ENCODE measurements around the gene CFAP46. TPM values are rescaled to one million over a fixed set of nuclear protein-coding genes. Genes with fewer than 3 reads are reported as not detected.

CFAP46 gene
- total and polyA plus RNA-seq, 4 donors: 0.33 to 0.59 (median 0.42) TPM

DNA sequence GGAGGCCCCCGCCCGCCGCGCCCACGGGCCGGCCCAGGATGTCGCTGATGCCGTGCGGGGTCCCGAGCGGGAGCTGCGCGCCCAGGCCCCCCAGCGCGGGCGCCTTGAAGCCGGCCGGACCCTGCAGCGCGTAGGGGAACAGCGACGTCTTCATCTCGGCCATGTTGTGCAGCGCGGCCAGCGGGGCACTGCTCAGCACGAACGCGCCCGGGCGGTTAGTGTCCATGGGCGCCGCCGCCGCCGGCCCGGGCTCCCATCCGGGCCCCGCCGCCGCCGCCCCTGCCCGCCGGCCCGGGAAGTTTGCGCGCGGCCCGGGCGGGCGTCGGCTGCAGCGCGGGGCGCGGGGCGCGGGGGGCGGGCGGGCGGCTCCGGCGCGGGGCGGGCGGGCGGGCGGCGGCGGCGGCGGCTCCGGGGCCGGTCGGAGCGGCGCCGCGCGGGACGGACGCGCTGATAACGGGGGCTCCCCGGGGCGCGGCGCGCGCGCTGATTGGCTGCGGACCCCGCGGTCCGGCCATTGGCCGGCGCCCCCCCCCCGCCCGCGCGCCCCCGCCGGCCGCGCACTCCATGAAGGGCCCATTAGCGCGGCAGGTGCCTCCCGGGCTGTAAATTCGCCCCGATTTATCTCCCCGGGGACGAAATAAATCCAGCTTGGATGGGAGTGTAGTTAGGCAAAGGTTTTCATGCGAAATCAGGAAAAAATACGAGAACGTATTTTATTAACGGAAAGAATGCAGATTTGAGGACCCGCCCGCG is 156.5 kb downstream of the CFAP46 start, which contains the start of gene NKX6-2:
Gene NKX6-2 (minus strand): TSS at position 425 of the 753 bp plus-strand sequence. CDS start 199 bp downstream, at position 226.
- H3K9ac ChIP-seq (ENCODE audit: low read depth in 1 of 2, low read length in 2 of 2): no peak within 1 kb of the TSS
- peak within 1 kb of the TSS in 1 of 3 donors; percentile 20 for H3K4me3 ChIP-seq (ENCODE audit: low read depth in 1 of 3, low read length in 3 of 3)
- H3K36me3 ChIP-seq (ENCODE audit: control insufficient read depth in 4 of 4, insufficient read depth in 3 of 4, low read depth in 1 of 4, low read length in 3 of 4): peaks cover 6 to 9% (median 7%) of the 10 kb centered on the region in 4 donors
- H3K27me3 ChIP-seq (ENCODE audit: control insufficient read depth in 4 of 4, insufficient read depth in 4 of 4, low read length in 3 of 4): peaks cover 0 to 54% (median 3%) of the 10 kb centered on the region in 4 donors
- 7% methylated on average over 119 of the region's 119 CpGs for WGBS
- peaks cover 2 to 22% (median 6%) of the 10 kb centered on the region in 4 donors for H3K4me1 ChIP-seq (ENCODE audit: control insufficient read depth in 4 of 4, insufficient read depth in 4 of 4, low read length in 3 of 4)
- no peak for DNase-seq (ENCODE audit: low spot score)
- H3K27ac ChIP-seq (ENCODE audit: low read depth in 1 of 2, low read length in 2 of 2): no peak within 1 kb of the TSS
- no peak for TF ChIP-seq SP1 (IDR thresholded peaks at IDR 0.05)
- TF ChIP-seq EGR1 (IDR thresholded peaks at IDR 0.05; ENCODE audit: low read depth in 2 of 2): no peak
- TF ChIP-seq ZBTB33 (IDR thresholded peaks at IDR 0.05): no peak
- no peak for TF ChIP-seq FOXA1 (IDR thresholded peaks at IDR 0.05)
- no peak for TF ChIP-seq JUND (IDR thresholded peaks at IDR 0.05)
- no peak for TF ChIP-seq NR2F2 (IDR thresholded peaks at IDR 0.05)
- TF ChIP-seq RAD21 (IDR thresholded peaks at IDR 0.05): no peak
- no peak for TF ChIP-seq TAF1 (conservative IDR thresholded peaks at IDR 0.05)
- TF ChIP-seq GABPA (IDR thresholded peaks at IDR 0.05 in 1 of 2, conservative IDR thresholded peaks at IDR 0.05 in 1 of 2): no peak
- TF ChIP-seq HNF4G (IDR thresholded peaks at IDR 0.05): no peak
- TF ChIP-seq YY1 (IDR thresholded peaks at IDR 0.05): no peak
- TF ChIP-seq REST (IDR thresholded peaks at IDR 0.05): no peak
- no peak for TF ChIP-seq RXRA (IDR thresholded peaks at IDR 0.05)
- TF ChIP-seq FOXA2 (IDR thresholded peaks at IDR 0.05): no peak
- TF ChIP-seq ATF3 (IDR thresholded peaks at IDR 0.05): no peak
- TF ChIP-seq, protein P1, sequence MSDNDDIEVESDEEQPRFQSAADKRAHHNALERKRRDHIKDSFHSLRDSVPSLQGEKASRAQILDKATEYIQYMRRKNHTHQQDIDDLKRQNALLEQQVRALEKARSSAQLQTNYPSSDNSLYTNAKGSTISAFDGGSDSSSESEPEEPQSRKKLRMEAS (IDR thresholded peaks at IDR 0.05): no peak
- H3K9me3 ChIP-seq (ENCODE audit: control insufficient read depth in 4 of 4, low read length in 3 of 4): peaks cover 0 to 10% (median 3%) of the 10 kb centered on the region in 4 donors

All from liver (tissue), 9 donors.